Measurements from ENCODE around the gene ARHGAP42. TPM values are rescaled to one million over a fixed set of nuclear protein-coding genes. Genes with fewer than 3 reads are reported as not detected.

ARHGAP42 gene
- total and polyA plus RNA-seq, 10 of the 15 experiments (the other 5 are each of a cell fraction or from before 2014, with no cell fraction given) = 1.8 to 6.3 (median 3.2) TPM

DNA sequence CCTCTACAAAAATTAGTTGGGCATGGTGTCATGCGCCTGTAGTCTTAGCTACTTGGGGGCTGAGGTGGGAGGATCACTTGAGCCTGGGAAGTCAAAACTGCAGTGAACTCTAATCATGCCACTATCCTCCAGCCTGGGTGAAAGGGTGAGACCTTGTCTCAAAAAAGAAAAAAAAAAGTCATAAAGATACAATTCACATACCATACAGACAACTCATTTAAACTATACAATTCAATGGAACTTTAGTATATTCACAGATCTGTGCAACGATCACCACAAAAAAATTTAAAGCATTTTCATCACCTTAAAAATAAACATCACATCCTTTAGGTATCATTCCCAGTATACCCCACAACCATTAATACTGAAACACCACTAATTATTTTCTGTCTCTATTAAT is 241.3 kb downstream of the ARHGAP42 start (continued):
- TF ChIP-seq GATAD2B (conservative IDR thresholded peaks at IDR 0.05; ENCODE audit: low read depth) (no peak), SIX5 (IDR thresholded peaks at IDR 0.05; ENCODE audit: low read depth, low read length, severe bottlenecking) (no peak), SREBF1 (IDR thresholded peaks at IDR 0.05; ENCODE audit: low read length) (no peak), MXI1 (IDR thresholded peaks at IDR 0.05; ENCODE audit: low read depth, low read length) (no peak), CEBPB (IDR thresholded peaks at IDR 0.05; ENCODE audit: borderline replicate concordance in 1 of 2, low read depth in 2 of 2, low read length in 2 of 2) (no peak), MTA3 (IDR thresholded peaks at IDR 0.05; ENCODE audit: borderline replicate concordance, low read length) (no peak)

- ChIA-PET POLR2A (no interaction called here), SMC1A (ENCODE audit: uncharacterized antibody, unreplicated experiment) (interaction anchor here (0.7 to 3.5 kb wide), 6 partner anchors 73 to 352 kb away, joined by 3 to 14 read pairs (median 3); no protein-coding TSS in a partner anchor), RAD21 (ENCODE audit: unreplicated experiment) (interaction anchor here (1.7 to 2.3 kb wide), 2 partner anchors 351 to 353 kb away, joined by 6 read pairs; no protein-coding TSS in a partner anchor), CTCF (interaction anchor here (1.0 to 3.8 kb wide), 6 partner anchors 9 to 352 kb away, joined by 3 to 38 read pairs (median 4); no protein-coding TSS in a partner anchor)
- 5% methylated on average over 3 of the region's 3 CpGs for WGBS (ENCODE audit: insufficient coverage, insufficient replicate concordance, low lambda C conversion rate, missing lambda C conversion rate)
- ATAC-seq (peak; percentile 80), DNase-seq (ENCODE audit: low read depth, low spot score) (no peak), FAIRE-seq (peak; percentile 71)
- Histone ChIP-seq H3K27ac (ENCODE audit: control insufficient read depth, insufficient read depth) (no peak overlapping the region), H3K36me3 (ENCODE audit: control insufficient read depth in 2 of 2, insufficient read depth in 2 of 2, low read length in 1 of 2) (no peaks in the 10 kb centered on the region), H4K20me1 (ENCODE audit: control insufficient read depth, insufficient read depth) (no peaks in the 10 kb centered on the region), H2AFZ (ENCODE audit: control insufficient read depth, low read depth, low read length) (no peak overlapping the region), H3K4me1 (ENCODE audit: control insufficient read depth, insufficient read depth, low read length) (peaks cover 14% of the 10 kb centered on the region), H3K79me2 (ENCODE audit: control insufficient read depth, insufficient read depth, low read length) (no peaks in the 10 kb centered on the region), H3K4me3 (no peak overlapping the region), H3K4me2 (ENCODE audit: control insufficient read depth, insufficient read depth) (no peak overlapping the region), H3K27me3 (replicated peaks in 1 of 2; ENCODE audit: control insufficient read depth in 2 of 2, insufficient read depth in 2 of 2, low read length in 1 of 2) (no peaks in the 10 kb centered on the region), H3K9ac (ENCODE audit: control insufficient read depth, insufficient read depth, low read length) (no peak overlapping the region), H3K9me3 (replicated peaks; ENCODE audit: control insufficient read depth, insufficient read depth, low read length) (no peaks in the 10 kb centered on the region)
- TF ChIP-seq NFIC (IDR thresholded peaks at IDR 0.05; ENCODE audit: low read depth, low read length) (peak; percentile 48; the same call in 1 of the 2 replicates), NFXL1 (IDR thresholded peaks at IDR 0.05; ENCODE audit: borderline replicate concordance) (no peak), MEF2A (IDR thresholded peaks at IDR 0.05; ENCODE audit: insufficient read depth, low read depth, low read length) (0 out of 2 replicates have a peak, but pooled peaks have one; percentile 22), JUNB (IDR thresholded peaks at IDR 0.05) (peak; percentile 71), RUNX3 (IDR thresholded peaks at IDR 0.05; ENCODE audit: low read length) (peak; percentile 69)
- in situ Hi-C loops (cut with MboI) (loop anchor here (10.0 kb wide), 1 partner anchor 245 kb away; the partner anchor contains the start of gene ARHGAP42), intact Hi-C loops (cut with micrococcal nuclease; ENCODE audit: unreplicated experiment) (no loop called here)
- BruUV-seq (replicated peaks) = no TSS peak
These were observed 242.3 kb downstream of the ARHGAP42 start for GRCh38 chr11:100929377-100929776.

Data from GM12878 (cell line).